HL-60 (cell line): ENCODE results near the gene ZKSCAN2.

Experiments
- CTCF ChIP-seq: IDR thresholded peaks from one replicate; pipeline ENCODE4 v1.5.1; 2011; ENCODE audit warnings: low read length, control low read depth, inconsistent platforms; ENCODE audit not compliant: insufficient read depth
- POLR2AphosphoS5 ChIP-seq: IDR thresholded peaks from 2 replicates; pipeline ENCODE4 v1.6.1; 2012; ENCODE audit warnings: low read depth

- TF ChIP-seq POLR2AphosphoS5, result no peak
- TF ChIP-seq CTCF, result no peak
These were observed 70.2 kb downstream of the ZKSCAN2 start for GRCh38 chr16:25187491-25187795.
